OCI-LY1 (cell line): Measurements from ENCODE around the gene SPARC.

Source experiments
- H2AFZ ChIP-seq: fragments of 200-600 bp; sonication (generic), shearing (Covaris generic); 2 replicates; pipeline ENCODE4 v1.6.0; 2014; ENCODE audit warnings: antibody characterized with exemption, mild to moderate bottlenecking, low read length
- H3F3A ChIP-seq: fragments of 200-600 bp; sonication (generic), shearing (Covaris generic); 2 replicates; pipeline ENCODE4 v1.6.0; 2014; ENCODE audit warnings: mild to moderate bottlenecking, antibody characterized with exemption, low read length, moderate library complexity; ENCODE audit not compliant: insufficient read depth
- H3K27ac ChIP-seq: fragments of 200-600 bp; sonication (generic); 2 replicates; pipeline ENCODE4 v1.5.1; 2014; ENCODE audit warnings: low read length, mixed run types, mild to moderate bottlenecking, low read depth; ENCODE audit not compliant: poor library complexity, severe bottlenecking
- H3K27me3 ChIP-seq: fragments of 200-600 bp; sonication (generic); 2 replicates; pipeline ENCODE4 v1.6.0; 2014; ENCODE audit warnings: antibody characterized with exemption, mild to moderate bottlenecking, low read length, moderate library complexity; ENCODE audit not compliant: insufficient read depth
- H3K36me3 ChIP-seq: fragments of 200-600 bp; sonication (generic); 2 replicates; pipeline ENCODE4 v1.6.1; 2014; ENCODE audit warnings: mild to moderate bottlenecking, antibody characterized with exemption, low read length, moderate library complexity, mixed read lengths; ENCODE audit not compliant: insufficient read depth
- H3K4me1 ChIP-seq: fragments of 200-600 bp; sonication (generic); 2 replicates; pipeline ENCODE4 v1.5.1; 2014; ENCODE audit warnings: mild to moderate bottlenecking, low read length, moderate library complexity; ENCODE audit not compliant: insufficient read depth, severe bottlenecking
- H3K4me2 ChIP-seq: fragments of 200-600 bp; sonication (generic), shearing (Covaris generic); 2 replicates; pipeline ENCODE4 v1.6.1; 2014; ENCODE audit warnings: low read length
- H3K4me3 ChIP-seq: fragments of 200-600 bp; sonication (generic); 2 replicates; pipeline ENCODE4 v1.5.1; 2014; ENCODE audit warnings: low read length, low read depth, mild to moderate bottlenecking, mixed read lengths; ENCODE audit not compliant: poor library complexity, severe bottlenecking
- H3K79me2 ChIP-seq: fragments of 200-600 bp; shearing (Covaris generic); 2 replicates; pipeline ENCODE4 v1.6.1; 2016; ENCODE audit warnings: mixed run types, low read length, mixed read lengths; ENCODE audit not compliant: insufficient read depth
- H3K9ac ChIP-seq: fragments of 200-600 bp; sonication (generic), shearing (Covaris generic); 2 replicates; pipeline ENCODE4 v1.6.1; 2014; ENCODE audit warnings: mild to moderate bottlenecking, low read length, mixed read lengths
- H3K9me2 ChIP-seq: fragments of 200-600 bp; sonication (generic), shearing (Covaris generic); 2 replicates; pipeline ENCODE4 v1.6.1; 2014; ENCODE audit warnings: low read depth, mild to moderate bottlenecking, low read length, mixed read lengths
- H3K9me3 ChIP-seq: fragments of 200-600 bp; shearing (Covaris generic); 2 replicates; pipeline ENCODE4 v1.6.1; 2014; ENCODE audit warnings: low read length, mixed read lengths
- H4K20me1 ChIP-seq: fragments of 200-600 bp; sonication (generic), shearing (Covaris generic); 2 replicates; pipeline ENCODE4 v1.6.0; 2016; ENCODE audit warnings: mild to moderate bottlenecking, low read length; ENCODE audit not compliant: insufficient read depth
- CTCF ChIP-seq: fragments of 200-600 bp; sonication (generic), shearing (Covaris generic); IDR thresholded peaks from 2 replicates; pipeline ENCODE4 v1.5.1; 2017; ENCODE audit warnings: mild to moderate bottlenecking, antibody characterized with exemption, low read length, moderate library complexity, mixed read lengths
- EZH2 ChIP-seq: fragments of 200-600 bp; sonication (generic), shearing (Covaris generic); IDR thresholded peaks from 2 replicates; pipeline ENCODE4 v1.8.0; 2017; ENCODE audit warnings: borderline replicate concordance, mixed run types, mild to moderate bottlenecking, antibody characterized with exemption, low read length, moderate library complexity, mixed read lengths

The SPARC gene

GRCh38 chr5:151624476-151624875 lies 62.2 kb downstream of the SPARC start:
- H3F3A ChIP-seq: no peaks in the 10 kb centered on the region
- H3K27ac ChIP-seq: no peak overlapping the region
- no peaks in the 10 kb centered on the region for H3K9me3 ChIP-seq
- no peaks in the 10 kb centered on the region; the same call in 1 of the 2 replicates for H3K27me3 ChIP-seq
- H2AFZ ChIP-seq: no peak overlapping the region
- H3K79me2 ChIP-seq: no peaks in the 10 kb centered on the region
- no peaks in the 10 kb centered on the region for H3K36me3 ChIP-seq
- H3K9me2 ChIP-seq: no peaks in the 10 kb centered on the region
- no peak overlapping the region for H3K4me2 ChIP-seq
- no peak overlapping the region for H3K9ac ChIP-seq
- TF ChIP-seq CTCF: no peak
- no peak for TF ChIP-seq EZH2
- no peaks in the 10 kb centered on the region for H3K4me1 ChIP-seq
- H3K4me3 ChIP-seq: no peak overlapping the region
- no peaks in the 10 kb centered on the region for H4K20me1 ChIP-seq

DNA sequence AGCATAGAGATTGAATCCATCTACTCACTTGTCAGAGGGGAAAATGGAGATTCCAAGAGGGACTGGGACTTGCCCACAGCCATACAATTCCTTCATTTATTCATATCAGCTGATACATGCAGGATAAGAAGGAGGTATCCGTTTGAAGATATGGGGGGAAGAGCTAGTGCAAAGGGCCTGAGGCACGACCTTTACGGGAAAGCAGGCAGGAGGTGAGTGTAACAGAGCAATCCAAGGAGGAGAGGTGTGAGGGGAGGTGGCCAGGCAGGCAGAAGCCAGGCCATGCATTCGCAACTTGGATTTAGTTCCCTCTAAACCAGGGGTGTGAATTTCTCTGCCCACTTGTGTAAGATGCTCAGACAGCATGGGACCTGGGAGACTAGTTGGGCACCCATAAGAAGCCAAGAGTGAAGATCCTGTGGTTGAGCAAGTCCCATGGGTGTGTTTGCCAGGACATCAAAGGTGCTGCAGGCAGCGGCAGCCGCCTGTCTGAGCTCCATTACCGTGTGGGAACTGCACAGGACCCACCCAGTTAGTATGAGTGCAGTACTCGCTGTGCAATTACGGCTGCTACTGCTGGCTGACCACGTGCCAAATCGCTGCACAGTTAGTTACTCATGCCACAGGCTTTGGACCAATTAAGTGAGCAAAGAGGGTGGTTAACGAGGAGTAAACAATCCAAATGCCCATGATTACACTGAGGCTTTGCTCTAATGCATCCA lies 64.2 kb downstream of the SPARC start:
- no peak overlapping the region for H3K27ac ChIP-seq
- no peaks in the 10 kb centered on the region for H3K4me1 ChIP-seq
- H4K20me1 ChIP-seq: no peaks in the 10 kb centered on the region
- no peaks in the 10 kb centered on the region for H3F3A ChIP-seq
- H3K79me2 ChIP-seq: no peaks in the 10 kb centered on the region
- H3K9ac ChIP-seq: no peak overlapping the region
- no peaks in the 10 kb centered on the region; the same call in 1 of the 2 replicates for H3K27me3 ChIP-seq
- no peak overlapping the region for H3K4me2 ChIP-seq
- no peak overlapping the region for H3K4me3 ChIP-seq
- no peak for TF ChIP-seq CTCF
- TF ChIP-seq EZH2: no peak
- no peaks in the 10 kb centered on the region for H3K9me2 ChIP-seq
- H3K36me3 ChIP-seq: no peaks in the 10 kb centered on the region
- no peak overlapping the region for H2AFZ ChIP-seq
- no peaks in the 10 kb centered on the region for H3K9me3 ChIP-seq

DNA sequence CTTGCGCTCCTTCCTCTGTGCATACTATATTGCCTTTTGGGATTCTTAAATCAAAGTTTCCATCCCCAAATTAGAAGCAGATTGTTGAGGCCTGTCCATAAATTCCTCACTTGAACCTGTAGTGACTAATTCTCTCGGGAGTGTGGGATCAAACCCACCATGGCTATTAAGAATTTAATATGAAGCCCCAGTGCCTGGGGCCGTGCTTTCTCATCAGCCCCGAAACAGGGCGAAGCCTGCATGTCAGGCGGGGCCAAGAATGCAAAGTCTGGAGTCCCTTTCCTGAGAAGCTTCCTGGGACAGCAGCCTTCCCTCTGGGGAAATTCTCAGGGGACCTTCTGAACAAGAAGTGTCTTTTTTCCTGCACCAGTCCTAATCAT lies 66.3 kb downstream of the SPARC start:
- Histone ChIP-seq H3K27ac (no peak overlapping the region), H3K9me2 (no peaks in the 10 kb centered on the region), H3K27me3 (no peaks in the 10 kb centered on the region; the same call in 1 of the 2 replicates), H3K4me1 (no peaks in the 10 kb centered on the region), H3K36me3 (no peaks in the 10 kb centered on the region), H3F3A (no peaks in the 10 kb centered on the region), H3K9me3 (no peaks in the 10 kb centered on the region), H4K20me1 (no peaks in the 10 kb centered on the region), H3K9ac (no peak overlapping the region), H3K4me3 (no peak overlapping the region), H3K4me2 (no peak overlapping the region), H2AFZ (no peak overlapping the region), H3K79me2 (no peaks in the 10 kb centered on the region)
- no peak for TF ChIP-seq EZH2
- TF ChIP-seq CTCF: no peak
